Measurements from ENCODE around the gene TOM1L2. TPM values are rescaled to one million over a fixed set of nuclear protein-coding genes. Genes with fewer than 3 reads are reported as not detected.

TOM1L2 gene
- total and polyA plus RNA-seq, 8 donors, result 20.3 to 28.2 (median 22.2) TPM

DNA sequence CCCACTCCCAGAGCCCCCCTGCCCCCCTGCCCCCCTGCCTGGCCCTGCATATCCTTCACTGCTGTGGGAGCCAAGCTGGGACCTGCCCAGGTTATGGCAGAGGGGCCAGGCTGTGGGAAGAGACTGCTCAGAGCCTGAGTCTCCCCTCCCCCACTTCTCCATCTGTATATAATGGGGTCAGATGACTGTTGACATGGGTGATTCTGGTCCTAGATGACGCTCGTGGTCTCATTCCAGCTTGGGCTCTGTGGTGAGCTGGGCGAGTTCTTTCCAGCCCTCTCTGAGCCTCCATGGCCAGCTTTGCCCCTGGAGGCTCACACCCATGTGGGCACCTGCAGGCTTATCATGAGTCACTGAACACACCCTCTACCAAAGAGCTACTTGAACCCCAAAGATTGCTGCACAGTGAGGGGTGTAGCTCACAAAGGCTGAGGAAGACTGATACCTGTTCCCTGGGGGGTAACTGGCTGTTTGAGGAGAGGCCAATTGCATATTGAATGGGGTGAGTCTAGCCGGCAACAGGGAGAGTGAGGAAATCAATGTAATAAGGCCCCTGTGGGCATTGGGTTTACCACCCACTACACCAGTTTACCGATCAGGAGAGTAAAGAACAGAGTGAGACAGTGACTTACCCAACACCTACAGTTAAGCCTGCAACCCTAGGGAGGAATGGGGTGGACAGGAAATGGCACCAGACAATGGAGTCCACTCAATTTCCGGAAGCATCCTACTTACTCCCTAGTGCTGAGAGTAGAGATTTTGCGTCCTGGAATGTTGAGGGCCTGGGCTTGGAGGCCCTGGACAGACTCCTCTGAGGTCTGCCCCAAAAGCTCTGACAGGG lies 131.2 kb downstream of the TOM1L2 start:
- H3K4me1 ChIP-seq, result peaks cover 34 to 52% (median 52%) of the 10 kb centered on the region in 3 donors
- H3K9me3 ChIP-seq, result no peaks in the 10 kb centered on the region
- DNase-seq (no peak), ATAC-seq (peak in 2 of 4 donors; percentile 0 to 1), FAIRE-seq (no peak)
- peak overlapping the region; percentile 94 to 99 (median 98) for H3K27ac ChIP-seq
- no peaks in the 10 kb centered on the region for H3K27me3 ChIP-seq
- H3K4me3 ChIP-seq, result peak overlapping the region in 2 of 4 donors; percentile 26 to 41
- WGBS, 2 donors, result 49 to 53% methylated on average over 7 of the region's 7 CpGs
- intact Hi-C loops (cut with DNase I), result no loop called here
- H3K36me3 ChIP-seq, result no peaks in the 10 kb centered on the region
- TF ChIP-seq, protein P1, sequence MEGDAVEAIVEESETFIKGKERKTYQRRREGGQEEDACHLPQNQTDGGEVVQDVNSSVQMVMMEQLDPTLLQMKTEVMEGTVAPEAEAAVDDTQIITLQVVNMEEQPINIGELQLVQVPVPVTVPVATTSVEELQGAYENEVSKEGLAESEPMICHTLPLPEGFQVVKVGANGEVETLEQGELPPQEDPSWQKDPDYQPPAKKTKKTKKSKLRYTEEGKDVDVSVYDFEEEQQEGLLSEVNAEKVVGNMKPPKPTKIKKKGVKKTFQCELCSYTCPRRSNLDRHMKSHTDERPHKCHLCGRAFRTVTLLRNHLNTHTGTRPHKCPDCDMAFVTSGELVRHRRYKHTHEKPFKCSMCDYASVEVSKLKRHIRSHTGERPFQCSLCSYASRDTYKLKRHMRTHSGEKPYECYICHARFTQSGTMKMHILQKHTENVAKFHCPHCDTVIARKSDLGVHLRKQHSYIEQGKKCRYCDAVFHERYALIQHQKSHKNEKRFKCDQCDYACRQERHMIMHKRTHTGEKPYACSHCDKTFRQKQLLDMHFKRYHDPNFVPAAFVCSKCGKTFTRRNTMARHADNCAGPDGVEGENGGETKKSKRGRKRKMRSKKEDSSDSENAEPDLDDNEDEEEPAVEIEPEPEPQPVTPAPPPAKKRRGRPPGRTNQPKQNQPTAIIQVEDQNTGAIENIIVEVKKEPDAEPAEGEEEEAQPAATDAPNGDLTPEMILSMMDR (IDR thresholded peaks at IDR 0.05), result no peak

- 1 to 2% methylated on average over 60 to 71 of the region's 71 CpGs for WGBS, 2 donors
- FAIRE-seq, result no peak
- Histone ChIP-seq H3K9me3 (no peaks in the 10 kb centered on the region), H3K36me3 (no peaks in the 10 kb centered on the region), H3K4me3 (peak overlapping the region; percentile 5 to 41 (median 18)), H3K4me1 (peaks cover 41 to 60% (median 60%) of the 10 kb centered on the region in 3 donors), H3K27me3 (no peaks in the 10 kb centered on the region), H3K27ac (peak overlapping the region; percentile 94 to 99 (median 98))
- peak; percentile 75 to 79 (median 78) for ATAC-seq
- TF ChIP-seq, protein P1 (IDR thresholded peaks at IDR 0.05), result no peak
- intact Hi-C loops (cut with DNase I), result no loop called here
- DNase-seq, result peak; percentile 94 to 98 (median 96)
These were observed 132.2 kb downstream of the TOM1L2 start for GRCh38 chr17:17839791-17840707.

DNA sequence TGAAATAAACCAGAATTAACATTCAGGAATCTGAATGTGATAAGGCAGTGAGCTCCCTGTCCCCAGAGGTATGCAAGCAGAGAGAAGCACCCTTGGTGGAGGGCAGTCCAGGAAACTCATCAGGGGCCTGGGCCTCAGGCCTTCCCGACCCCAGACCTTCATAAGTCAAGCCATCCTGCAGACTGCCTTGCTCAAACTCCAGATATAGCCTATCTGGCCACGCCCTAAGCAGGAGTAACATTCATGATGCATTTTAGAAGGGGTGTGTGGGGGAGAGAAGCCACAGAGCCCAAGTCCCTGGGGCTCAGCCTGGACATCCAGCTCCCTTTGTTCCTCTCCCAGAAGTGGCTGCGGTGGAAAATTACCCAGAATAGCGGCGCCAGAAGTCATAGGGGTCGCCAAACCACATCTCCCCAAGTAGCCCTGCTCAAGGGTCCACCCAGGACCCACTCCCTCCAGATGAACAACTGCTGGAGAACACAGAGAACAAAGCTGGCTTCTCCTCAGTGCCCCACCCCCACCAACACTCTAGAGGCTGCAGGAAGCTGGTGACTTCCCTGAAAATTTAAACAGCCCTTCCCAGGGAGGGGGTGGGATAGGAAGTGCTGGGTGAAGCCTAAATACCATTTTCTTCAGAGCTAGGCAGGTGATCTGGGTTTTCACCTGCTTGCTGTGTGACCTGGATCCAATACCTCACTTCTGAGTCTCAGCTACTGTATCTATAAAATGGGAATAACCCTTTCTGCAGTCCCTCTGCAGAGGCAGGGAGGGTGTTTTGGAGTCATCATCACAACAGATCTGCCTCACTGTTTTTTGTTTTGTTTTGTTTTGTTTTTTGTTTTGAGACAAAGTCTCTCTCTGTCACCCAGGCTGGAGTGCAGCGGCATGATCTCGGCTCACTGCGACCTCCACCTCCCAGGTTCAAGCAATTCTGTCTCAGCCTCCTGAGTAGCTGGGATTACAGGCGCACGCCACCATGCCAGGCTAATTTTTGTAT lies 133.9 kb downstream of the TOM1L2 start:
- peaks cover 41 to 66% (median 60%) of the 10 kb centered on the region in 3 donors for H3K4me1 ChIP-seq

DNA sequence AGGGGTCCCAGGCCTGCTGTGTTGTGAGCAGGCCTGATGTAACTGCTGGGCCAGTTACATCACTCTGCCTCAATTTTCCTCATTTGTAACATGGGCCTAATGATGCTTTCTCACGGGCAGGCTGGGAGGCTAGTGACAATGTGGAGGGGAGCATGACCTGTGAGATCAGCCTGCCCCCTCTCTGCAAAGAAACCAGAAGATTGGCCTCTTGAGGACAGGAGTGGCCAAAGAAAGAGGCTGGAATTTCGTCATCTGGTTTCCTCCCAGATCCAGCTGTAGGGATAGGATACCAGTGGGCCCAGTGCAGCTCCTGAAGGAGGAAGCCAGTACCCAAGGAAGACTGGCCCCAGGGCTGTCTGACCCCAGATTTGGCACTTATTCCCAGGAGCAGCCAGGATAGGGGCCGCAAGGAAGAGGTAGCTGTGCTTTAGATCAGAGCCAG lies 134.8 kb downstream of the TOM1L2 start:
- 43 to 45% methylated on average over 3 of the region's 3 CpGs for whole genome bisulfite sequencing, 2 donors
- no peak for ATAC-seq
- FAIRE-seq, result no peak
- DNase-seq, result peak in 2 of 6 donors; percentile 39 to 40
- Histone ChIP-seq H3K4me1 (peaks cover 41 to 64% (median 56%) of the 10 kb centered on the region in 3 donors), H3K36me3 (no peaks in the 10 kb centered on the region), H3K9me3 (no peaks in the 10 kb centered on the region), H3K27me3 (no peaks in the 10 kb centered on the region), H3K27ac (peak overlapping the region; percentile 98 to 100 (median 99)), H3K4me3 (peak overlapping the region in 2 of 4 donors; percentile 72 to 90)
- intact Hi-C loops (cut with DNase I), result no loop called here
- TF ChIP-seq, protein P1 (IDR thresholded peaks at IDR 0.05), result no peak

More for the DNA sequence above, 133.9 kb downstream of the TOM1L2 start:
- no peaks in the 10 kb centered on the region for H3K36me3 ChIP-seq
- ATAC-seq (peak in 1 of 4 donors; percentile 8), FAIRE-seq (no peak), DNase-seq (peak in 4 of 6 donors; percentile 33 to 67 (median 54))
- peak overlapping the region; percentile 98 to 100 (median 99) for H3K27ac ChIP-seq
- no peak overlapping the region for H3K4me3 ChIP-seq
- H3K9me3 ChIP-seq, result no peaks in the 10 kb centered on the region
- intact Hi-C loops (cut with DNase I), result no loop called here
- TF ChIP-seq, protein P1 (IDR thresholded peaks at IDR 0.05), result no peak
- H3K27me3 ChIP-seq, result no peaks in the 10 kb centered on the region
- 66 to 80% methylated on average over 10 to 11 of the region's 11 CpGs for WGBS, 2 donors
